Activated CD8-positive, alpha-beta memory T cell treated with anti-CD3 and anti-CD28 coated beads for 1 hour (primary cell): ENCODE results near the gene PER3.
A peak's percentile ranks its signal among the peaks of the same experiment; 100 is the strongest.

Experiments used
- DNase-seq, 2 donors: peaks; one replicate each; pipeline ENCODE4 v3.0.0-alpha.2; 2020; ENCODE audit warnings: low read depth in 1 of 2; ENCODE audit errors: extremely low read depth in 1 of 2

Gene PER3

DNA sequence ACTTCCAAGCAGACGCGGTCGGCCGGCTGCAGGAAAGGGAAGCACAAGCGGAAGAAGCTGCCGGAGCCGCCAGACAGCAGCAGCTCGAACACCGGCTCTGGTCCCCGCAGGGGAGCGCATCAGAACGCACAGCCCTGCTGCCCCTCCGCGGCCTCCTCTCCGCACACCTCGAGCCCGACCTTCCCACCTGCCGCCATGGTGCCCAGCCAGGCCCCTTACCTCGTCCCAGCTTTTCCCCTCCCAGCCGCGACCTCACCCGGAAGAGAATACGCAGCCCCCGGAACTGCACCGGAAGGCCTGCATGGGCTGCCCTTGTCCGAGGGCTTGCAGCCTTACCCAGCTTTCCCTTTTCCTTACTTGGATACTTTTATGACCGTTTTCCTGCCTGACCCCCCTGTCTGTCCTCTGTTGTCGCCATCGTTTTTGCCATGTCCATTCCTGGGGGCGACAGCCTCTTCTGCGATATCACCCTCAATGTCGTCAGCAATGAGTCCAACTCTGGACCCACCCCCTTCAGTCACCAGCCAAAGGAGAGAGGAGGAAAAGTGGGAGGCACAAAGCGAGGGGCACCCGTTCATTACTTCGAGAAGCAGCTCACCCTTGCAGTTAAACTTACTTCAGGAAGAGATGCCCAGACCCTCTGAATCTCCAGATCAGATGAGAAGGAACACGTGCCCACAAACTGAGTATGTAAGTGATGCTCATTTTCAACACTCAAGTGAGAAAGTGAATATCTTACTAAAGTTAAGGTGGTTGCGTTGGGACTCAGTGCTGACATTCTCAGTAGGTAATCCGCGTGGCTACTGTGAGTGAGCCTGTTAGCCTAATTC is 43.2 kb downstream of the PER3 start:
- peak in 1 of 2 donors; percentile 7 for DNase-seq

DNA sequence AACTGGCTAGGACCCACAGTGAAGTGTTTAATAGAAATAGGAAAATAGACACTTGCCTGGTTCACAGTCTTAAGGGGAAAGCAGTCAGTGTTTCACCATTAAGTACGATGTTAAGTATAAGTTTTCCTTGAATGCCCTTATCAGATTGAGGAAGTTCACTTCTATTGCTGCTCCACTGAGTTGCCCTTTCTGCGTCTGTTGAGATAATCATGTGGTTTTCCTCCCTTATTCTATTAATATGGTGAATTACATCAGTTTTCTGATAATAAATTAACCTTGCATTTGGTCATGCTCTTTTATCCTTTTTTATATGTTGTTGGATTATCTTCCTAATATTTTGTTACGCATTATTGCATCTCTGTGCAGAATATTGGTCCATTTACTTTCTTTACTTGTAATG is 47.4 kb downstream of the PER3 start:
- DNase-seq, result no peak

DNA sequence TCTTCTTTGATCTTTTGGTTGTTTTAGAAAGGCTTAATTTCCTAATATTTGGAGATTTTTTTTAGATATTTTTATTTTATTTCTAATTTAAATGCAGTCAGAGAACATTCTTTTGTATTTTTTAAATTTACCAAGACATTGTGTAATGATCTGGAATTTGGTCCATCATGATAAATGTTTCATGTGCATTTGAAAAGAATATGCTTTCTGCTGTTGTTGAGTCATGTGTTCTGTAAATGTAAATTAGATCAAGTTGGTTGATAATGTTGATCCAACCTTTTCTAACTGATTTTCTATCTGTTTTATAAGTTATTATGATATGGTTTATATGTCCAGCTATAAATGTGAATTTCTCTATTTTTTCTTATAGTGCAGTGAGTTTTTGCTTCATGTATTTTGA is 48.9 kb downstream of the PER3 start:
- no peak for DNase-seq

DNA sequence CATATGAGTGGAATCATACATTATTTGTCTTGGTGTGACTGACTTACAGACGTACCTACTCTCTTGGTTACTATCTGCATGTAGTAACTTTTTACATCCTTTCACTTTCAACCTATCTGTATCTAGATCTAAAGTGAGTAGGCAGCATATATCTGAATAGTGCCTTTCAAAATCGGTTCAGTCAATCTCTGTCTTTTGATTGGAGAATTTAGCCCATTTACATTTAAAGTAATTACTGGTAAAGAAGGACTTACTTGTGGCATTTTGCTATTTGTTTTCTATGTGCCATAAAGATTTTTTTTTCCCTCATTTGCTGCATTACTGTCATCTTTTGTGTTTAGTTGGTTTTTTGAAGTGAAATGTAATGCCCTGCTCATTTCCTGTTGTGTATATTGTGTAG is 54.6 kb downstream of the PER3 start:
- DNase-seq, result no peak

DNA sequence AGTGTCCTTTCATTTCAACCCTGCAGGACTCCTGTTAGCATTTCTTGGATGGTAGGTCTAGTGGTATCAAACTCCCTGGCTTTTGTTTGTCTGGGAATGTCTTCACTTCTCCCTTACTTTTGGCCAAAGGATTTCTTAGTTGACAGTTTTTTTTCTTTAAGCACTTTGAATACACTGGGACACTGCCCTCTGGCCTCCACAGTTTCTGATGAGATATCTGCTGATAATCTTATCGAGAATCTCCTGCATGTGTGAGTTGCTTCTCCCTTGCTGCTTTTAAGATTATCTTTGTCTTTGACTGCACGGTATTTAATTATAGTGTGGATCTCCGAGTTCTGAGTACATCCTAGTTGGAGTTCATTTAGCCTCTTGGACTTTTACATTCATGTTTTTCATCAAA is 55.4 kb downstream of the PER3 start:
- DNase-seq, result no peak

DNA sequence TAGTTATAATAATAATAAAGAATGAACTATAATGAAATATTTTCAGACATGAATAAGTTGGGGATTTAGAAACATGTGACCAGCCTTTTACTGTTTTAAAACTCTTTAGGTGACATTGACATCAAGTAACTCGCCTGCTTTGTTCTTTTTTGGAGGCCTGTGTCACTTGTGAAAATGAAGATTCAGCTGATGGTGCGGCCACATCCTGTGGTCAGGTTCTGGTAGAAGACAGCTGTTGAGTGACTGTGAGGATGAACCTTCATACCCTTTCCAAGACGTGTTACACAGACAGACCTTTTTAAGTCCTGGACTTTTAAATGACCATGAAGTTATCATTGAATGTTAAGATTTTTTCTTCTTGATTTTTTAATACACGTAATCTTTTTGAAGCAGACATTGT is 58.4 kb downstream of the PER3 start:
- no peak for DNase-seq

DNA sequence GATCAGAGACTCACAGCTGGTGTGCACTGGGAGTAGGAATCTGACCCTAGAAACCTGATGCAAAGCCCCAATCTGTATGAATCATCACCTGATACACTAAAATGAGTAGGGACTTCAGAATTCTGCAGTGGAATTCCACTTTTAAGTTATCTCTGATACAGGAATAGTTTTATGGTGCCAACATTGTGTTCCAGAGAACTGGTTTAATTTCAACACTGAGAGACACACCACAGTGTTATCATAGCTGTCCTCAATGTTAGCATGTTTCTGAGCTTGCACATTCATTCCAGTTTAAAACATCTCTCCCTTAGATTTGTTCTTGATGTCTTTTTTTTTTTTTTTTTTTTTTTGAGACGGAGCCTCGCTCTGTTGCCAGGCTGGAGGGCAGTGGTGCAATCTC is 61.7 kb downstream of the PER3 start:
- no peak for DNase-seq

DNA sequence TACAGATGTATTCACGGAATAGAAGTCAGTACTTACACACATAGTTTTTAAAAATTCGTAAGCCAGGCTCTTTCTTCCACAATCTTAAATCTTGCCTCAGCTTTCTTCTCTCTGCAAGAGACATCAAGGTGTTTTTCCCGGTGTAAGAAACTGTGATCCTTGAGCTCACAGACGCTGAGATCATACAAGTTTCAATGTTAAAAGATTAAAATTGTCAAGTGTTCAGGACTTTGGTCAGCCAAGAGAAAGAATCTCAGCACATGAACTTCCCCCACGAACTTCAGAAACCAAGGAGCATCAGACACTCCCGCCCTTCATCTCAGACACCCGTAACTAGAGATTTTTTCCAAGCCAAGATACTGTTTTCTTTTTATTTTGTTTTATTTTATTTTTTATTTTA is 62.6 kb downstream of the PER3 start:
- no peak for DNase-seq

DNA sequence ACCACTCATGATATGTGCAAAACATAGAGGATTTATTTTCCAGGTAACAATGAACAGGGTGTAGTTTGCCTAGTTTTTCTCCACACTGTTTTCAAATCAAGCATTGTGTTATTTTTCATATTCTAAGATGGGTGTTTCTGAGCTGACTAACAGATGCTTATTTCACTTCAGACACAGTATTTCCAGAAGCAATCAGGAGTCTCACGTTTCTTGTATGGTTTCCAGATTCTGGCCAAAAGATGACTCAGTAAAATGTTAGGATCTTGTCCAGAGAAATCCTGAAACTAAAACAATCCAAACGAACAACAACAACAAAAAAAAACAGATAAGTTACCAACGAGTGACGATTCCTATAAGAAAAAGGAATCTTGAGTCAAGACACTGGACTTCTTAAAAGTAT is 63.5 kb downstream of the PER3 start:
- DNase-seq, result no peak

DNA sequence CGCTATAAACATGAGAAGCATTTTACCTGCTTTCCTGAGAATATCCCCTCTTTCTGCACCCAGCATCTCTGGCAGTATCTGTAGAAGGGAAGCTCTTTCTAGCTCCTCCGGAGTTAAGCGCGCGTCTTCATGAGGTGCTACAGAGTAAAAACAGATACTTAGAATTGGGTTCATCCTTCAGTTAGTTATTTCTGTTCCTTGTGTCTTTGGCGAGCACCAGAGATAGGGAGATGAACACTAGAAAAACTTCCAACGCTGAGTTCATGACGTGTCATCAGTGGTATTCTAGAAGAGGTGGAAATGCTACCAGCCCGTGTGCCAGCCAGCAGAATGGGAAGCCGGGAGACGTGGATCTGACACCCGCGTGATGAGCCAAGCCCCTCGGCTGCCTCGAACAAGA is 66.7 kb downstream of the PER3 start:
- DNase-seq, result no peak

DNA sequence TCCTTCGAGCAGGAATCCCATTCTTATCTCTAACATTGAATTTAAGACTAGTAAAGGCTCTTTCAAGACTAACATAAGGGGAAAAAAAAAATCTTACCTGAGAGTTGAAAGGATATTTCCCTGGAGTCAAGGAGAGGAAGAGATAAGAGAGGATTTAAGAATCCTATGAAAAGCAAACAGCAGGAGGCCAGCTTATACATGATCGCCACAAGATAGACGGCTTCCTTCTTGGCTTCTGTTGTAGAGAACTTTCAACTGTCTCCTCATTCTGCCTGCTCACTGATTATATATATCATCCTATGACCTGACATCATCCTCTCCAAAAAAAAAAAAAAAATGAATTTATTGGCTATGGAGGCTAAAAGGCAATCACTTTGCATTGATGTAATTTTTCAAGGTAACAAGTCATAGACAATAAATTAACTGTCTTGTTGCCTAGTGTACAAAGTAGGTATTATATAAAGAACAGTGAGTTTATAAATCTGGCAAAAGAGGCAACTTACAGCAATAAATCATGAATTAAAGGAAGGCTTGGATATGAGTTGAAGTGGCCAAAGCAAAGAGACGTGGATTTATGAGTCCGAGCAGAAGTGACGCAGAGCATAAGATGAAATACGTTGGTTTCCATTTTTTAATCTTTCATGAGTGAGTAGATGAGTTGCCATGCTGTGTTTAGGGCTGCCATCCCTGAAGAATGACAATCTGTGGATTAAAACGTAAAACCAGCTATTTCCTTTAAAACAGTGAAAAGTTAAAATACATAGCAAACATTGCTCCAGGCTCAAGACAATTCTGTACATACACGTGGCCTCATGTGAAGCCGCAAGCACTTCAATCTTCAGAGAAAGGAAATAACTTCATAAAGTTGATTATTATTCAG is 69.0 kb downstream of the PER3 start, which contains the start of gene UTS2:
UTS2 (minus strand) TSS at position 262 of the 880 bp plus-strand sequence; CDS start at position 200, 62 bp downstream.
- DNase-seq, result no peak

DNA sequence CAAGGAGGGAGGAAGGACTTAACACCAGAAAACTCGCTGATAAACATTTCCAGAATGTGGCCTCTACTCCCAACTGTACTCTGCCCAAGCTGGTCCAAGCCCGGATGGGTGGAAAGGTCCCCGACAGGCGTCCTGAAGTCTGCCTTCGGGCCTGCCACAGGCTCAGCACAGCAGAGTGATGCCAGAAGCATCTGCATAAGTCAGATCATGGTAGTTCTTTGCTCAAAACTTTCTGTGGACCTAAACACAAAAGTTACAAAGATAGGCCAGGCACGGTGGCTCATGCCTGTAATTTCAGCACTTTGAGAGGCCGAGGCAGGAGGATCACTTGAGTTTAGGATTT is 69.6 kb downstream of the PER3 start:
- DNase-seq, result no peak

DNA sequence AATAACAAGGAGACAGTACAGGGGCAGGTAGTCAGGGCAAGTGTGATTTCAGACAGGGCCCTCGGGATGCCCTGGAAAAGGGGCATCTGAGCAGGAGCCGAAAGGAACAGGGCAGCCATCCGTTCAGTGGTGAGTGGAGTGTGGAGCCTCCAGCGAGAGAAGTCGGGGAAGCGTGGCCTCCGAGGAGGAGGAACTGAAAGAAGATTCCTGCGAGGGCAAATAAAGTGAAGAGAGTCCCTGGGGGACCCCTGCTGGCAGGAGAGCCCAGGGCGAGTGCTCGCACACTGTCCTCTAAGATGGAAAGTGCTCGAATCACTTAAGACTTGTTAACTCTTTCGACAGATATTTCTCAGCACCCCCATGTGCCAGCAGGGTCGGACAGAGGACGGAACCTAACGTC is 72.3 kb downstream of the PER3 start:
- DNase-seq, result no peak

DNA sequence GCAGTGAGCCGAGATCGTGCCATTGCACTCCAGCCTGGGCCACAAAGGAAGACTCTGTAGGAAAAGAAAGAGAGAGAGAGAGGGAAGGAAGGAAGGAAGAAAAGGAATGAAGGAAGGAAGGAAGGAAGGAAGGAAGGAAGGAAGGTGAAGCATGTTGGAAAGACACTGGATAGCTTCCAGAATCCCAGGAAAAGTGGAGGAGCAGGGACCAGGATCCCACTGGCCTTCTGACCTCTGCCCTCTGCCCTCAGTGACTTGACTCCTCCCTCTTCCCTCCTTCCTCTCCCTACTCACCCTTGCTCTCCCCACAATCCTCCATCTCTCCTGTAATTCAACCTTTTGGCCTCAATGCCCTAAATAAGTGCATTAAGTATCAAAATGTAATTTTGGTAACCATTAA is 72.9 kb downstream of the PER3 start:
- no peak for DNase-seq

DNA sequence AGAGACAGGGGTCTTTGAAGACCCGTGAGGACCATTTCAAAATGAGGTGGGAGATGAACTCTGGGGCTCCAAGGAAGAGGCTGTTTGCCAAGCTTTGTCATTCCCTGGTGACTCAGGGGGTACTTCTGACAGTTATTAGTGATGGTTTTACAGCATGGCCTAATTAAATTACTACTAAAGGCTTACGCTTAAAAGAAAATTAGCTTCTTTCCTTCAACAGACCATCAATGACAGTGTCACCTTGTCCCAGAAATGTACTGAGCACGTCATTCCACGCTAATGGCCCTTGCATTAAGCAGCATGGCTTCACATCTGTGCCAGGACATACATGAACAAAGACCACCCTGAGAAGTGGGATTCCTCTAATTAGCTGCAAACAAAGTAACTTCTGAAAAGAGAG is 73.9 kb downstream of the PER3 start:
- DNase-seq, result no peak

DNA sequence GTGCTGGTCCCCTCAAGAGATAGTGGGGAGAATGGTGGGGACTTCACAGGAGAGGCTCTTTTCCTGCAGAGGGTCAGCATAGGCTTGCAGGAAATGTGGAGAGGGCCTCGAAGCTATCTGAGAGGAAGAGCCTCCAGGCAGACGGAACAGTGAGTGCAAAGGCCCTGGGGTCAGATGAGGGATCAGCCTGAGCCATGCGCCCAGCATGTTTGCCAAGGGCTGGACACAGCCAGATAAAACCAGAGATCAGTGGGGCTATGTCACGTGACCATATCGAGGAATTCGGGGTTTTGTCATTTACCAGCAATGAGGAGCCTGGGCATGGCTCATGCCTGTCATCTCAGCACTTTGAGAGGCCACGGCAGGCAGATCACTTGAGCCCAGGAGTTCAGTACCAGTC is 75.3 kb downstream of the PER3 start:
- no peak for DNase-seq

DNA sequence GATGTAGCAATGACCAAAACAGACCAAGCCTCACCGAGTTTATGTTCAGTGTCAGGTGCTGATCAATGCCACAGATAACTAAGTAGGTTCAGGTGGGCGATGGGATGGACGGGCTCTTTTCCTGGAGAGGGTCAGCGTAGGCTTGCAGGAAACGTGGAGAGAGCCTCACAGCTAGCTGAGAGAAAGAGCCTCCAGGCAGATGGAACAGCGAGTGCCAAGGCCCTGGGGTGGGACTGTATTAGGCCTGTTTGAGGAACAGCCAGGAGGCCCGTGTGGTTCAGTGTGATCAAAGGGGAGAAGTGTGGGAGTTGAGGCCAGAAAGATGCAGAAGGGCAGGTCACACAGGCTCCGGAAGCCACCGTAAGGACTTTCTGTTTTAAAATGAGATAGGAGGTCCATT is 76.0 kb downstream of the PER3 start:
- no peak for DNase-seq

DNA sequence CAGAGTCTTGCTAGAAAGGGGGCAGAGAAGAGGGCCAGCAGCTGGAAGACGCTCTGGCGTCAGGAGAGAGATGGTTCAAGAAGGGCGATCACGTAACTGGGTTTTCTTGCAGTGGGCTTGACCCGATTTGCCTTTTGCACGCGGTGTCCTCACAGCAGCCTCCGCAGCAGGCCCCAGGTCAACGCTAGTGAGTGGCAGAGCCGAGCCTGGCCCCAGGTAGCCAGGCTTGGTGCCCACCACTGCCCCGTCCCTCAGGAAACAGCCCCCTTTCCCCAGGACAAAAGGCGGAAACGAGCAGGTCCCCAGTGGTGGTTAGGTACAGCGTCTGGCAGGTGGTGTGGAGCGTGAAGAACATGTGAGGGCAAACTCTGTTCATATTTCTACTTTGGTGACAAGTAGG is 77.4 kb downstream of the PER3 start:
- DNase-seq, result no peak

DNA sequence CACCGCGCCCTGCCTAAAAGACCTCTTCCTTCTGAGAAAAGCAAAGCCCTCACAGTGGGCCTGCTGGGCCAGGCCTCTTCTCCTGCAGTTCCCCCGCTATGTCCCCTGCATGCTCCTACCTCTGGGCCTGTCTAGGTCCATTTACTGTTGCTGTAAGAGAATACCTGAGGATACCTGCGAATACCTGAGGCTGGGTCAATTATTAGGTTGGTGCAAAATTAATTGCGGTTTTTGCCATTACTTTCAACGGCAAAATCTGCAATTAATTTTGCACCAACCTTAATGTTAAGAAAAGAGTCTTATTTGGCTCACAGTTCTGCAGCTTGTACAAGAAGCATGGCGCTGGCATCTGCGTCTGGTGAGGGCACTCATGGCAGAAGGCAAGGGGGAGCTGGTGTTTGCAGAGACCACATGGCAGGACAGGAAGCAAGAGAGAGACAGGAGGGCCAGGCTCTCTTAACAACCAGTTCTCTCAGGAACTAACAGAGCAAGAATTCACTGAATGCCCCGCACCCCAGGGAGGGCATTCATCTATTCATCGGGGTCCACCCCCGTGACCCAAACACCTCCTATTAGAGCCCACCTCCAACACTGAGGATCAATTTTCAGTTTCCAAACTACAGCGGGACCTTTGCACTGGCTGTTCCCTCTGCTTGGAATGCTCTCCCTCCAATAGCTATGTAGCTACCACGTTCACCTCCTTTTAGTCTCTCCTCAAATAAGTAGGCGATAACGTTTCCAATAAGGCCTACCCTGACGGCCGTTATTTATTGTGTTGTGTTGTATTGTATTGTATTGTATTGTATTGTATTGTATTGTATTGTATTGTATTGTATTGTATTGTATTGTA is 78.3 kb downstream of the PER3 start:
- DNase-seq, result no peak

DNA sequence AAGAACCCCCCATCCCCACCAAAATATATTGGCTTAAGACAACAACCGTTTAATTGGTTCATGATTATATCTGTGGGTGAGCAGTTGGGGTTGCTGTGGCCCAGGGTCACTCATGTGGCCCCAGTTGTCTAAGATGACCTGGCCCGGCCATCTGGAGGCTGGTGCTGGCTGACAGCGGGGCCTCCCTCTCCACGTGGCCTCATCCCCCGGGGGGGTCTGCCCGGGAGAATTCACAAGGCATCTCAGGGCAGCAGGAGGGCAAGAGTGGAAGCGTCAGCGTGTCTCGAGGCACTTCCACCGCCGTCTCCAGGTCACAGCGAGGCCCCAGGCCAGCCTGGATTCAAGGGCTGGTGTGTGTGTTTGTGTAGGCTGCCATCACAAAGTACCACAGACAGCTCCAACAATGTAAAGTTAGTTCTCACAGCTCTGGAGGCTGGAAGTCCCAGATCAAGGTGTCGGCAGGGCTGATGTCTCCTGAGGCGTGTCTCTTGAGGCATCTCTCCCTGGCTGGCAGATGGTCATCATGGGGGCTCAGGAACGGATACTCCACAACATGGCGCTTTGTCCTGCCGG is 79.8 kb downstream of the PER3 start:
- no peak for DNase-seq

DNA sequence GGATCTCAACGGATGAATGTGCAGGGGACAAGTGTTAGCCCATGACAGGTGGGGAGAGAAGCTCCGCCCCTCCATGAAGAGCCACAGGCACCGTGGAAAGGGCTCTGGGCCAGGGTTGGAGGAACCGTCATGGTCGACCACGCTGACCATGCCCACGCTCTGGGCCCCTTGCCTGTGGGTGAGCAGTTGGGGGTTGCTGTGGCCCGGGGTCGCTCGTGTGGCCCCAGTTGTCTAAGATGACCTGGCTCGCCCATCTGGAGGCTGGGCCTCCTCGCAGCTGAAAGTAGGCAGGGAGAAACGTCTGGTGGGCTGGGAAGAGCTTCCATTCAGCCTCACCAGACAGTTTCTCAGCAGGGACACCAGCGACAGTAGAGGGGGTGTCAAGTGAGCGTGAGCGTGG is 81.9 kb downstream of the PER3 start:
- DNase-seq, result no peak
